Prostate gland (tissue), 2 donors: ENCODE measurements around the gene MOGAT3. TPM values are rescaled to one million over a fixed set of nuclear protein-coding genes. Genes with fewer than 3 reads are reported as not detected.
A peak's percentile ranks its signal among the peaks of the same experiment; 100 is the strongest.

Experiments used
- DNase-seq: peaks from one replicate; pipeline ENCODE4 v3.0.0-alpha.2; 2019; ENCODE audit warnings: low spot score
- H3K27ac ChIP-seq, 2 donors: fragments of 200-600 bp; sonication (generic); 2 replicates each; pipeline ENCODE4 v1.5.1; 2017 to 2019
- H3K27me3 ChIP-seq: fragments of 200-600 bp; sonication (generic); replicated peaks from 2 replicates; pipeline ENCODE4 v1.5.1; 2019; ENCODE audit not compliant: insufficient read depth
- H3K36me3 ChIP-seq, 2 donors: fragments of 200-600 bp; sonication (generic); 1 replicate in 1 of 2; 2 replicates in 1 of 2; pipeline versions ENCODE4 v1.5.1 to v1.8.1; 2017 to 2019
- H3K4me1 ChIP-seq: fragments of 200-600 bp; sonication (generic); replicated peaks from 2 replicates; pipeline ENCODE4 v1.5.1; 2019
- H3K4me3 ChIP-seq, 2 donors: fragments of 200-600 bp; sonication (generic); 2 replicates each; pipeline ENCODE4 v1.5.1; 2017 to 2019
- H3K9me3 ChIP-seq: fragments of 200-600 bp; sonication (generic); 2 replicates; pipeline ENCODE4 v1.5.1; 2017
- CTCF ChIP-seq, 4 experiments: fragments of 200-600 bp in 2 of 4; fragments of 450-650 bp in 2 of 4; sonication (generic) in 2 of 4; IDR thresholded peaks; 1 replicate in 3 of 4; 2 replicates in 1 of 4; pipeline ENCODE4 v1.5.1; 2016 to 2019; ENCODE audit warnings: antibody characterized with exemption in 4 of 4, mild to moderate bottlenecking in 2 of 4, moderate library complexity in 2 of 4
- POLR2A ChIP-seq: fragments of 450-650 bp; IDR thresholded peaks from one replicate; pipeline ENCODE4 v1.6.1; 2016; ENCODE audit warnings: antibody characterized with exemption, mild to moderate bottlenecking
- POLR2AphosphoS5 ChIP-seq: sonication (generic); formaldehyde crosslinking; IDR thresholded peaks from one replicate; pipeline ENCODE4 v1.6.1; 2017; ENCODE audit warnings: antibody characterized with exemption
- WGBS: methylation state at CpG from one replicate; pipeline ENCODE4 v1.1.5; 2018; 5-methylcytosine and 5-hydroxymethylcytosine counted together
- intact Hi-C: fragments of 100-400 bp; cut with DNase I; formaldehyde crosslinking; loops from one replicate; pipeline ENCODE4 v1.14.2; 2022
- total RNA-seq, 2 donors: library from RNA; depleted of rRNA; stranded (reverse); fragments of >200 nt; gene quantifications; one replicate each; pipeline ENCODE4 v1.1.0, GENCODE V29; 2016

Gene MOGAT3
- total RNA-seq, 2 donors from 2014 or later: not detected

GRCh38 chr7:101169838-101170551, 30.8 kb downstream of the MOGAT3 start:
- Histone ChIP-seq H3K4me3 (no peak overlapping the region), H3K36me3 (no peaks in the 10 kb centered on the region), H3K9me3 (no peaks in the 10 kb centered on the region), H3K27ac (no peak overlapping the region), H3K4me1 (peaks cover 5% of the 10 kb centered on the region), H3K27me3 (peaks cover 63% of the 10 kb centered on the region)
- DNase-seq: peak; percentile 47
- 1% methylated on average over 30 of the region's 33 CpGs for WGBS
- intact Hi-C loops: no loop called here
- peak; percentile 19 for TF ChIP-seq POLR2AphosphoS5
- TF ChIP-seq POLR2A: no peak
- TF ChIP-seq CTCF (IDR thresholded peaks at IDR 0.05): peak; percentile 51 to 78 (median 64)

GRCh38 chr7:101169110-101169837, 31.6 kb downstream of the MOGAT3 start:
- peaks cover 8% of the 10 kb centered on the region for H3K4me1 ChIP-seq
- no peaks in the 10 kb centered on the region for H3K9me3 ChIP-seq
- intact Hi-C loops: no loop called here
- 4% methylated on average over 16 of the region's 18 CpGs for WGBS
- no peak overlapping the region for H3K27ac ChIP-seq
- H3K4me3 ChIP-seq: no peak overlapping the region
- DNase-seq: no peak
- H3K27me3 ChIP-seq: peaks cover 59% of the 10 kb centered on the region
- H3K36me3 ChIP-seq: no peaks in the 10 kb centered on the region
- TF ChIP-seq POLR2A (no peak), POLR2AphosphoS5 (no peak), CTCF (IDR thresholded peaks at IDR 0.05) (no peak)

- H3K4me1 ChIP-seq: peaks cover 15% of the 10 kb centered on the region
- 5% methylated on average over 6 of the region's 6 CpGs for WGBS
- TF ChIP-seq POLR2AphosphoS5 (no peak), CTCF (IDR thresholded peaks at IDR 0.05) (no peak), POLR2A (no peak)
- H3K9me3 ChIP-seq: no peaks in the 10 kb centered on the region
- no peak overlapping the region for H3K4me3 ChIP-seq
- intact Hi-C loops: no loop called here
- H3K36me3 ChIP-seq: no peaks in the 10 kb centered on the region
- H3K27me3 ChIP-seq: peaks cover 53% of the 10 kb centered on the region
- no peak for DNase-seq
- H3K27ac ChIP-seq: no peak overlapping the region
These were observed 32.3 kb downstream of the MOGAT3 start for GRCh38 chr7:101168412-101169049.

GRCh38 chr7:101167645-101168411, 33.0 kb downstream of the MOGAT3 start:
- TF ChIP-seq CTCF (IDR thresholded peaks at IDR 0.05) (no peak), POLR2A (no peak), POLR2AphosphoS5 (no peak)
- WGBS: 2% methylated on average over 12 of the region's 12 CpGs
- Histone ChIP-seq H3K4me3 (no peak overlapping the region), H3K36me3 (no peaks in the 10 kb centered on the region), H3K27me3 (peaks cover 51% of the 10 kb centered on the region), H3K27ac (no peak overlapping the region), H3K9me3 (no peaks in the 10 kb centered on the region), H3K4me1 (peaks cover 18% of the 10 kb centered on the region)
- intact Hi-C loops: no loop called here
- DNase-seq: no peak
